Smooth muscle cell (in vitro differentiated cells): ENCODE results near the gene MRPL52. TPM values are rescaled to one million over a fixed set of nuclear protein-coding genes. Genes with fewer than 3 reads are reported as not detected.

Experiments used
- DNase-seq: peaks from one replicate; lab custom pipeline; 2025; ENCODE audit not compliant: unreplicated experiment; lab: John Stamatoyannopoulos, UW
- H2AFZ ChIP-seq: fragments of 200-600 bp; sonication (generic); 2 replicates; pipeline ENCODE4 v1.6.0; 2016; ENCODE audit warnings: antibody characterized with exemption, low read depth, mild to moderate bottlenecking
- H3F3A ChIP-seq: fragments of 200-600 bp; sonication (generic); 2 replicates; pipeline ENCODE4 v1.6.0; 2017; ENCODE audit warnings: antibody characterized with exemption, low read depth
- H3K27ac ChIP-seq: fragments of 200-600 bp; sonication (generic); 2 replicates; pipeline ENCODE4 v1.5.1; 2016; ENCODE audit warnings: low read depth, mild to moderate bottlenecking
- H3K27me3 ChIP-seq: fragments of 200-600 bp; sonication (generic); 2 replicates; pipeline ENCODE4 v1.6.1; 2016; ENCODE audit warnings: low read depth, mild to moderate bottlenecking
- H3K36me3 ChIP-seq: fragments of 200-600 bp; sonication (generic); 2 replicates; pipeline ENCODE4 v1.5.1; 2016; ENCODE audit warnings: low read depth
- H3K4me1 ChIP-seq: fragments of 200-600 bp; sonication (generic); 2 replicates; pipeline ENCODE4 v1.5.1; 2016; ENCODE audit warnings: low read depth
- H3K4me2 ChIP-seq: fragments of 200-600 bp; sonication (generic); 2 replicates; pipeline ENCODE4 v1.6.0; 2016; ENCODE audit warnings: mild to moderate bottlenecking
- H3K4me3 ChIP-seq: fragments of 200-600 bp; sonication (generic); 2 replicates; pipeline ENCODE4 v1.5.1; 2016; ENCODE audit warnings: mild to moderate bottlenecking
- H3K79me2 ChIP-seq: fragments of 200-600 bp; sonication (generic); 2 replicates; pipeline ENCODE4 v1.6.0; 2016; ENCODE audit warnings: low read depth, mild to moderate bottlenecking
- H3K9ac ChIP-seq: fragments of 200-600 bp; sonication (generic); 2 replicates; pipeline ENCODE4 v1.6.0; 2016; ENCODE audit warnings: low read depth
- H3K9me3 ChIP-seq: fragments of 200-600 bp; sonication (generic); replicated peaks from 2 replicates; pipeline ENCODE4 v1.5.1; 2016; ENCODE audit warnings: low read depth
- H4K20me1 ChIP-seq: fragments of 200-600 bp; sonication (generic); 2 replicates; pipeline ENCODE4 v1.6.0; 2016; ENCODE audit warnings: low read depth
- CTCF ChIP-seq: fragments of 200-600 bp; sonication (generic); IDR thresholded peaks from 2 replicates; pipeline ENCODE4 v1.5.1; 2017; ENCODE audit warnings: borderline replicate concordance, mild to moderate bottlenecking, antibody characterized with exemption; ENCODE audit not compliant: insufficient read depth, poor library complexity, severe bottlenecking
- WGBS: methylation state at CpG from one replicate; pipeline ENCODE4 v1.1.7; 2016; ENCODE audit warnings: low lambda C conversion rate; 5-methylcytosine and 5-hydroxymethylcytosine counted together
- polyA plus RNA-seq: library from polyadenylated mRNA; unstranded; fragments of >200 nt; fragmentation: Nextera tagmentation; extraction: Ambion mirVana; gene quantifications from 2 replicates; pipeline ENCODE4 v1.2.1, GENCODE V29; 2016
- total RNA-seq: library from RNA; depleted of rRNA; stranded (reverse); fragments of >200 nt; gene quantifications from 2 replicates; pipeline ENCODE4 v1.2.3, GENCODE V29; 2014

Gene MRPL52
- total and polyA plus RNA-seq, 2 experiments from 2014 or later = 220 to 274 TPM

GRCh38 chr14:22841311-22841710 is 11.6 kb downstream of the MRPL52 start:
- peaks cover 47% of the 10 kb centered on the region for H3F3A ChIP-seq
- no peak overlapping the region for H3K4me3 ChIP-seq
- H3K4me2 ChIP-seq = no peak overlapping the region
- H3K27ac ChIP-seq = peak overlapping the region; percentile 87
- no peak for TF ChIP-seq CTCF
- H3K4me1 ChIP-seq = no peaks in the 10 kb centered on the region
- H4K20me1 ChIP-seq = peaks cover 63% of the 10 kb centered on the region
- no peak overlapping the region for H2AFZ ChIP-seq
- H3K36me3 ChIP-seq = no peaks in the 10 kb centered on the region
- H3K9me3 ChIP-seq = no peaks in the 10 kb centered on the region
- H3K27me3 ChIP-seq = no peaks in the 10 kb centered on the region
- no peak overlapping the region for H3K9ac ChIP-seq
- WGBS = 99% methylated on average over 9 of the region's 9 CpGs
- no peak for DNase-seq
- H3K79me2 ChIP-seq = peaks cover 83% of the 10 kb centered on the region

GRCh38 chr14:22841769-22842168 is 12.1 kb downstream of the MRPL52 start:
- H3K4me3 ChIP-seq = no peak overlapping the region
- H3K27me3 ChIP-seq = no peaks in the 10 kb centered on the region
- H3K4me1 ChIP-seq = no peaks in the 10 kb centered on the region
- no peak overlapping the region for H2AFZ ChIP-seq
- H3K27ac ChIP-seq = peak overlapping the region; percentile 87
- peaks cover 67% of the 10 kb centered on the region for H4K20me1 ChIP-seq
- H3K79me2 ChIP-seq = peaks cover 79% of the 10 kb centered on the region
- H3K9ac ChIP-seq = no peak overlapping the region
- no peak overlapping the region for H3K4me2 ChIP-seq
- no peaks in the 10 kb centered on the region for H3K36me3 ChIP-seq
- no peak for DNase-seq
- no peak for TF ChIP-seq CTCF
- H3K9me3 ChIP-seq = no peaks in the 10 kb centered on the region
- 98% methylated on average over 8 of the region's 8 CpGs for WGBS
- peaks cover 51% of the 10 kb centered on the region for H3F3A ChIP-seq

- H3K4me1 ChIP-seq = no peaks in the 10 kb centered on the region
- H3F3A ChIP-seq = peaks cover 51% of the 10 kb centered on the region
- TF ChIP-seq CTCF = no peak
- no peak overlapping the region for H3K4me2 ChIP-seq
- no peaks in the 10 kb centered on the region for H3K9me3 ChIP-seq
- peak overlapping the region; percentile 87 for H3K27ac ChIP-seq
- no peak overlapping the region for H3K9ac ChIP-seq
- no peak overlapping the region for H3K4me3 ChIP-seq
- H2AFZ ChIP-seq = no peak overlapping the region
- H4K20me1 ChIP-seq = peaks cover 67% of the 10 kb centered on the region
- H3K79me2 ChIP-seq = peaks cover 72% of the 10 kb centered on the region
- no peaks in the 10 kb centered on the region for H3K36me3 ChIP-seq
- DNase-seq = no peak
- no peaks in the 10 kb centered on the region for H3K27me3 ChIP-seq
- WGBS = 95% methylated on average over 28 of the region's 28 CpGs
Measured at GRCh38 chr14:22842211-22843122, 12.8 kb downstream of the MRPL52 start.
